ENCODE measurements around the gene ENSA.
"Not testable (repeated sequence)": the region's sequence is repeated elsewhere in the genome, so short reads cannot be mapped to it uniquely, and the experiment has no call there.

Gene ENSA

DNA sequence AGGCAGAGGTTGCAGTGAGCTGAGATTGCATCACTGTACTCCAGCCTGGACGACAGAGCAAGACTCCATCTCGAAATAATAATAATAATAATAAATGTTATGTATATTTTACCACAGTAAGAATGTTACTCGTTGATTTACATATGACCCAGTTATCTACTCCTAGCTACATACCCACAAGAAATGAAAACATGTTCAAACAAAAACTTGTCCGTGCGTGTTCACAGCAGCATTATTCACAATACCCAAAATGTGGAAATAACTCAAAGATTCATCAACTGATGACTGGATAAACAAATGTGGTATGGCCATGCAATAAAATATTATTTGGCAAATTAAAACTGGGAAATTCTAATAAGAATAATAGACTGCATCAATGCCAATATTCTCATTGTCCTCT lies 31.7 kb upstream of the ENSA start:
- H3K27me3 ChIP-seq (replicated peaks; ENCODE audit: control insufficient read depth, insufficient read depth, low read length), result no peaks in the 10 kb centered on the region
- H3K36me3 ChIP-seq (ENCODE audit: control insufficient read depth, insufficient read depth, low read length), result no peaks in the 10 kb centered on the region; the same call in 1 of the 2 replicates
- no peak for TF ChIP-seq CTCF (IDR thresholded peaks at IDR 0.05; ENCODE audit: insufficient read depth, low read length, poor library complexity, severe bottlenecking)
- H3K4me3 ChIP-seq (replicated peaks; ENCODE audit: low read depth, low read length), result no peak overlapping the region
- DNase-seq (ENCODE audit: extremely low read depth, insufficient read length), result no peak

DNA sequence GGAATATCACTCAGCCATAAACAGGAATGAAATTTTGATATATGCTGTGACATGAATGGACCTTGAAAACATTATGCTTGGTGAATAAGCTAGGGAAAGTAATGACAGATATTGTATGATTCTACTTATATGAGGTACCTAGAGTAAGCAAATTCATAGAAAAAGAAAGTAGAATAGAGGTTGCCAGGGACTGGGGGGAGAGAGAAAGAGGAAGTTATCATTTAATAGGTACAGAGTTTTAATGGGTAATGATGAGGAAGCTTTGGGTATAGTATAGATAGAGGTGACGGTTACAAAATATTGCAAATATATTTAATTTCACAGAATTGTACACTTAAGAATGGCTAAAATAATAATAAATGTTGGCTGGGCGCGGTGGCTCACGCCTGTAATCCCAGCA lies 31.2 kb upstream of the ENSA start:
- Histone ChIP-seq H3K27me3 (replicated peaks; ENCODE audit: control insufficient read depth, insufficient read depth, low read length) (no peaks in the 10 kb centered on the region), H3K4me3 (replicated peaks; ENCODE audit: low read depth, low read length) (no peak overlapping the region), H3K36me3 (ENCODE audit: control insufficient read depth, insufficient read depth, low read length) (no peaks in the 10 kb centered on the region; the same call in 1 of the 2 replicates)
- no peak for TF ChIP-seq CTCF (IDR thresholded peaks at IDR 0.05; ENCODE audit: insufficient read depth, low read length, poor library complexity, severe bottlenecking)
- DNase-seq (ENCODE audit: extremely low read depth, insufficient read length), result no peak

DNA sequence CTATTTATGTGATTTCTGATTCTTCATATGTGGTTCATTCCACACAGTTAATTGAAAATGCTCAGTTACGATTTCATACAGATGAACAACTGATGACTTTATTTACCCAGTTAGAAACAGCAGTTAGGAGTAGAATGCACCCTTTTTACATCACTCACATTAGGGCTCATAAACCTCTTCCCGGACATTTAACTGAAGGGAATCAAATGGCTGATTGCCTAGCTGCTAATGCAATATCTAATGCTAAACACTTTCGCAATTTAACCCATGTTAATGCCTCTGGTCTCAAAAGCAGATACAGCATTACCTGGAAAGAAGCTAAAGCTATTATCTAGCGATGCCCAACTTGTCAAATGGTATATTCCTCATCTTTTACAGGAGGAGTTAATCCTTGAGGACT lies 27.7 kb upstream of the ENSA start:
- H3K27me3 ChIP-seq (replicated peaks; ENCODE audit: control insufficient read depth, insufficient read depth, low read length); H3K4me3 ChIP-seq (replicated peaks; ENCODE audit: low read depth, low read length); DNase-seq (ENCODE audit: extremely low read depth, insufficient read length); H3K36me3 ChIP-seq (ENCODE audit: control insufficient read depth, insufficient read depth, low read length): not testable (repeated sequence)

- not testable (repeated sequence) for H3K27me3 ChIP-seq (replicated peaks; ENCODE audit: control insufficient read depth, insufficient read depth, low read length); H3K4me3 ChIP-seq (replicated peaks; ENCODE audit: low read depth, low read length); H3K36me3 ChIP-seq (ENCODE audit: control insufficient read depth, insufficient read depth, low read length); DNase-seq (ENCODE audit: extremely low read depth, insufficient read length)
These were observed 25.2 kb upstream of the ENSA start for GRCh38 chr1:150654635-150655034.

DNA sequence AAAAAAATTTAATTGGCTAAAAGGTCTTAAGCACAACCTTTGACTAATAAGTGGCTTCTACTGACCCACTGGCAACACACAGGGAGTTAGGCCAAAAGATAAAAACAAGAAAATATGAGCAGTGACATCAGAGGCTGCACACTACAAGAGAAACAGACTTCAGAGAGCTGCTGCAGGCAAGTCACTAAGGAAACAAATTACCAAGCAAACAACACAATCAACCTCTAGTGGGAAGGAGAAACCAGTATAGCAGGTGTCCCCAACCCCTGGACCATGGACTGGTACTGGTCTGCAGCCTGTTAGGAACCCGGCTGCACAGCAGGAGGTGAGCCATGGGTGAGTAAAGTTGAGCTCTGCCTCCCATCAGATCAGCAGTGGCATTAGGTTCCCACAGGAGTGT lies 20.8 kb upstream of the ENSA start:
- Histone ChIP-seq H3K27me3 (replicated peaks; ENCODE audit: control insufficient read depth, insufficient read depth, low read length) (no peaks in the 10 kb centered on the region), H3K36me3 (ENCODE audit: control insufficient read depth, insufficient read depth, low read length) (peaks cover 9% of the 10 kb centered on the region), H3K4me3 (replicated peaks; ENCODE audit: low read depth, low read length) (no peak overlapping the region)
- no peak for DNase-seq (ENCODE audit: extremely low read depth, insufficient read length)
- TF ChIP-seq CTCF (IDR thresholded peaks at IDR 0.05; ENCODE audit: insufficient read depth, low read length, poor library complexity, severe bottlenecking), result no peak

DNA sequence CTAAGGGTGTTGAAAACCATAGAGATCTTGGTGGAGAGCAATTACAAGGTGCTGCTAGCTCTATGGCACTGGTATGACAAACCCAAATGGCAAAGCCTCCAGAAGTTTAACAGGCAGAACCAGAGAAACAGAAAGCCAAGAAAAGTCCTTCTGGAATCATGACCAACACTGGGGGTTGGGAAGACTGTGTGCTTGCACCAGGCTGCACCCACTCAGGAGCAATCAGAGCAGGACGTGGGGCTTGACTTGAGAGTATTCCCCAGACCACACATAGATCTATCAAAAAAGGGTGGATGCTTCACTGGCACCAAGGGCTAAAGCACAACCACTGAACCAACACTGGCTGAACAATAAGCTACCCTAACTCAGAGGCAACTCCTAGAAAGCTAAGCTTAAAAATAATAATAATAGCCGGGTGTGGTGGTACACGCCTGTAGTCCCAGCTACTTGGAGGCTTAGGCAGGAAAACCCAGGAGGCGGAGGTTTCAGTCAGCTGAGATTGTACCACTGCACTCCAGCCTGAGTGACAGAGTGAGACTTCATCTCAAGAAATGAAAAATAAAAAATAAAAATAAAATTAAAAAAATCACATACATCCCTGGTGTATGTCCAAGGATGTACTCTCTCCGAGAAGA lies 20.1 kb upstream of the ENSA start:
- no peaks in the 10 kb centered on the region for H3K27me3 ChIP-seq (replicated peaks; ENCODE audit: control insufficient read depth, insufficient read depth, low read length)
- no peak for TF ChIP-seq CTCF (IDR thresholded peaks at IDR 0.05; ENCODE audit: insufficient read depth, low read length, poor library complexity, severe bottlenecking)
- H3K36me3 ChIP-seq (ENCODE audit: control insufficient read depth, insufficient read depth, low read length), result peaks cover 9% of the 10 kb centered on the region
- no peak for DNase-seq (ENCODE audit: extremely low read depth, insufficient read length)
- no peak overlapping the region for H3K4me3 ChIP-seq (replicated peaks; ENCODE audit: low read depth, low read length)

DNA sequence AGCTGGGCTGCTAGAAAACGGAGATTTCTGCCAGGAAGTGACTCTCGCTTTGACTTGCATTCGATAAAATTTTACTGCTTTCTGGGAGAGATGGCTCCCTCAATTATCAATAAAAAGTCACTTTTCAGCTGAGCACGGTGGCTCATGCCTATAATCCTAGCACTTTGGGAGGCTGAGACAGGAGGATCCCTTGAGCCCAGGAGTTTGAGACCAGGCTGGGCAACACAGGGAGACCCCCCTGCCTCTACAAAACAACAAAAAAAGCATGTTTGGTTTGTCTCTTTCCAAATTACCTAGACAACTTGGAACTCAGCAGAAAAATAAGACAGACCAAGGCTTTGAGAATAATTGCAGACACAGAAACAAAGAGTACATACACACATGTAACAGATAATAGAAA lies 12.9 kb upstream of the ENSA start:
- Histone ChIP-seq H3K4me3 (replicated peaks; ENCODE audit: low read depth, low read length) (no peak overlapping the region), H3K36me3 (ENCODE audit: control insufficient read depth, insufficient read depth, low read length) (no peaks in the 10 kb centered on the region; the same call in 1 of the 2 replicates), H3K27me3 (replicated peaks; ENCODE audit: control insufficient read depth, insufficient read depth, low read length) (no peaks in the 10 kb centered on the region)
- TF ChIP-seq CTCF (IDR thresholded peaks at IDR 0.05; ENCODE audit: insufficient read depth, low read length, poor library complexity, severe bottlenecking), result no peak
- DNase-seq (ENCODE audit: extremely low read depth, insufficient read length), result no peak

- H3K36me3 ChIP-seq (ENCODE audit: control insufficient read depth, insufficient read depth, low read length); DNase-seq (ENCODE audit: extremely low read depth, insufficient read length); H3K4me3 ChIP-seq (replicated peaks; ENCODE audit: low read depth, low read length); H3K27me3 ChIP-seq (replicated peaks; ENCODE audit: control insufficient read depth, insufficient read depth, low read length): not testable (repeated sequence)
These were observed 11.9 kb upstream of the ENSA start for GRCh38 chr1:150641126-150641815.

DNA sequence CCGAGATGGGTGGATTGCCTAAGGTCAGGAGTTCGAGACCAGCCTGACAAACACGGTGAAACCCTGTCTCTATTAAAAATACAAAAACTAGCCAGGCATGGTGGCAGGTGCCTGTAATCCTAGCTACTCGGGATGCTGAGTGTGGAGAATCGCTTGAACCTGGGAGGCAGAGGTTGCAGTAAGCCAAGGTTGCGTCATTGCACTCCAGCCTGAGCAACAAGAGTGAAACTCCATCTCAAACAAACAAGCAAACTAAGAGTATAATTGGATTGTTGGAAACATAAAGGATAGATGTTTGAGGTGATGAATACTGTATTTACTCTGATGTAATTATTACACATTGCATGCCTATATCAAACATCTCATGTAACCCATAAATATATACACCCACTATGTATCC lies 9.0 kb upstream of the ENSA start:
- not testable (repeated sequence) for DNase-seq (ENCODE audit: extremely low read depth, insufficient read length); H3K27me3 ChIP-seq (replicated peaks; ENCODE audit: control insufficient read depth, insufficient read depth, low read length); H3K4me3 ChIP-seq (replicated peaks; ENCODE audit: low read depth, low read length); H3K36me3 ChIP-seq (ENCODE audit: control insufficient read depth, insufficient read depth, low read length)

Data from GM06990 (cell line).